ENCODE results near the gene PKNOX2.

The PKNOX2 gene

GRCh38 chr11:125275905-125276618, 111.5 kb downstream of the PKNOX2 start:
- H3K4me3 ChIP-seq (ENCODE audit: low read depth, low read length), result no peak overlapping the region
- no peak for DNase-seq (ENCODE audit: low read depth)
- TF ChIP-seq, protein P1, sequence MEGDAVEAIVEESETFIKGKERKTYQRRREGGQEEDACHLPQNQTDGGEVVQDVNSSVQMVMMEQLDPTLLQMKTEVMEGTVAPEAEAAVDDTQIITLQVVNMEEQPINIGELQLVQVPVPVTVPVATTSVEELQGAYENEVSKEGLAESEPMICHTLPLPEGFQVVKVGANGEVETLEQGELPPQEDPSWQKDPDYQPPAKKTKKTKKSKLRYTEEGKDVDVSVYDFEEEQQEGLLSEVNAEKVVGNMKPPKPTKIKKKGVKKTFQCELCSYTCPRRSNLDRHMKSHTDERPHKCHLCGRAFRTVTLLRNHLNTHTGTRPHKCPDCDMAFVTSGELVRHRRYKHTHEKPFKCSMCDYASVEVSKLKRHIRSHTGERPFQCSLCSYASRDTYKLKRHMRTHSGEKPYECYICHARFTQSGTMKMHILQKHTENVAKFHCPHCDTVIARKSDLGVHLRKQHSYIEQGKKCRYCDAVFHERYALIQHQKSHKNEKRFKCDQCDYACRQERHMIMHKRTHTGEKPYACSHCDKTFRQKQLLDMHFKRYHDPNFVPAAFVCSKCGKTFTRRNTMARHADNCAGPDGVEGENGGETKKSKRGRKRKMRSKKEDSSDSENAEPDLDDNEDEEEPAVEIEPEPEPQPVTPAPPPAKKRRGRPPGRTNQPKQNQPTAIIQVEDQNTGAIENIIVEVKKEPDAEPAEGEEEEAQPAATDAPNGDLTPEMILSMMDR (IDR thresholded peaks at IDR 0.05; ENCODE audit: low read depth, low read length, missing control alignments), result no peak

GRCh38 chr11:125276619-125276976, 112.0 kb downstream of the PKNOX2 start:
- TF ChIP-seq, protein P1 (IDR thresholded peaks at IDR 0.05; ENCODE audit: low read depth, low read length, missing control alignments), result no peak
- no peak overlapping the region for H3K4me3 ChIP-seq (ENCODE audit: low read depth, low read length)
- DNase-seq (ENCODE audit: low read depth), result no peak

- TF ChIP-seq, protein P1 (IDR thresholded peaks at IDR 0.05; ENCODE audit: low read depth, low read length, missing control alignments), result no peak
- H3K4me3 ChIP-seq (ENCODE audit: low read depth, low read length), result no peak overlapping the region
- DNase-seq (ENCODE audit: low read depth), result no peak
Measured at GRCh38 chr11:125279676-125280418, 115.3 kb downstream of the PKNOX2 start.

GRCh38 chr11:125280646-125281045, 116.1 kb downstream of the PKNOX2 start:
- no peak for DNase-seq (ENCODE audit: low read depth)
- no peak overlapping the region for H3K4me3 ChIP-seq (ENCODE audit: low read depth, low read length)

DNA sequence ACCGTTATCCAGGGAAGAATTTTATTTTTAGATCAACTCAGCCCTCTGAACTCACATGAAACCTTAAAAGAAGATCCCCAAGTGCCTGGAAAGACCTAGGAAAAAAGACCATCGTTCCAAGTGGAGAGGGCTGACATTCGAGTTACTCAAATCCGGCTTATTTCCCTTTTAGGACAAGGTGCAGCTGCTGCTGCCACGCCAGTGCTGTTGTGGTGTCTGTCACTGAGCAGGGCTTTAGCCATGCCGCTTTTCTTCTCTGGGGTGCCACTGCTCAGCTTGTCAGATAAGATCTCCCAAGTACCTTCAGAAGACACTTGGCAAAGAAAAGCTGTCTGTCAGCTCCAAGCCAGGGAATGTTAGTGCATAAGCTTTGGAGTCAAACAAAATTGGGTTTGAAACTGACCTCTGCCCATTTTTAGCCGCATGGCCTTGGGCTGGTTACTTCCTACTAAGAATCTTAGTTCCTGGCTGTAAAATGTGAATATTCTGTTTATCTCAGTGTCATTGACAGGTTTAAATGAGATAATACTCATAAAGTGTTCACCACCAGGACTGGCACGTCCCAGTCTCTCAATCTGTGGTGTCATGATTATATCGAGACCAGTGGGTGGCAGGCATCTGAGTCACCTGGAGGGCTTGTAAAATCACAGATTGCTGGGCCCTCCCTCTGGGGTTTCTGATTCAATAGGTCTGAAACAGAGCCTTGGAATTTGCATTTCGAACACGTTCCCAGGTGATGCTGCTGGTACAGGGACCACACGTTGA, 117.5 kb downstream of the PKNOX2 start:
- no peak for DNase-seq (ENCODE audit: low read depth)
- TF ChIP-seq, protein P1 (IDR thresholded peaks at IDR 0.05; ENCODE audit: low read depth, low read length, missing control alignments), result no peak
- no peak overlapping the region for H3K4me3 ChIP-seq (ENCODE audit: low read depth, low read length)

More at GRCh38 chr11:125280646-125281045, 116.1 kb downstream of the PKNOX2 start:
- TF ChIP-seq, protein P1 (IDR thresholded peaks at IDR 0.05; ENCODE audit: low read depth, low read length, missing control alignments), result no peak

DNA sequence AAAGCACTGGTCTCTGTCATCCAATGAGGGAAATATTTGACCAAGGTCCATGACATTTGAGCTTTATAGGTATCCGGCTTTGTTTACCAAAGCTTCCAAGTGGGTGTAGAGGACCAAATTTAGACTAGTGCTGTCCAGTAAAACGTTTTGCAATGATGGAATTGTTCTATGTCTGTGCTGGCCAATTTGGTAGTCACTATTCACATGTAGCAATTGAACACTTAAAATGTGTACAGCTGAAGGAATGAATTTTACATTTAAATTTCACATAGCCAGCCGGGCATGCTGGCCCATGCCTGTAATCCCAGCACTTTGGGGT, 118.0 kb downstream of the PKNOX2 start:
- no peak overlapping the region for H3K4me3 ChIP-seq (ENCODE audit: low read depth, low read length)
- no peak for DNase-seq (ENCODE audit: low read depth)
- TF ChIP-seq, protein P1 (IDR thresholded peaks at IDR 0.05; ENCODE audit: low read depth, low read length, missing control alignments), result no peak
